SK-N-SH (cell line): ENCODE measurements around the gene ENOX1. TPM values are rescaled to one million over a fixed set of nuclear protein-coding genes. Genes with fewer than 3 reads are reported as not detected.

ENCODE experiments used
- CTCF ChIA-PET: fragments of 300-600, 350-600 bp; formaldehyde crosslinking; extraction: SDS; loops from one replicate; lab custom pipeline; 2021; lab: Yijun Ruan, JAX
- POLR2A ChIA-PET: fragments of 350-600 bp; sonication (Branson Sonifier 250); formaldehyde crosslinking; extraction: SDS; loops from one replicate; lab custom pipeline; 2020; ENCODE audit warnings: antibody characterized with exemption, inconsistent platforms; lab: Yijun Ruan, JAX
- DNase-seq: peaks from one replicate; pipeline ENCODE4 v3.0.0; 2012
- H2AFZ ChIP-seq: fragments of 200-600 bp; sonication (generic); 2 replicates; pipeline ENCODE4 v1.8.1; 2016; ENCODE audit warnings: antibody characterized with exemption, mild to moderate bottlenecking, low read depth
- H3F3A ChIP-seq: fragments of 200-600 bp; sonication (generic); replicated peaks from 2 replicates; pipeline ENCODE3; 2016; ENCODE audit warnings: antibody characterized with exemption, mild to moderate bottlenecking; ENCODE audit not compliant: insufficient read depth
- H3K27ac ChIP-seq, 2 experiments: fragments of 200-500 bp in 1 of 2; fragments of 200-600 bp in 1 of 2; sonication (Bioruptor generic) in 1 of 2; sonication (generic), shearing (Covaris generic) in 1 of 2; 2 replicates each; pipeline versions ENCODE4 v1.5.1 to v1.6.1; 2014 to 2016; ENCODE audit warnings: low read depth in 2 of 2, inconsistent platforms in 1 of 2, low read length in 1 of 2, mild to moderate bottlenecking in 1 of 2, mixed read lengths in 1 of 2
- H3K27me3 ChIP-seq: fragments of 200-600 bp; sonication (generic), shearing (Covaris generic); 2 replicates; pipeline ENCODE4 v1.6.1; 2016; ENCODE audit warnings: mixed run types; ENCODE audit not compliant: insufficient read depth
- H3K36me3 ChIP-seq, 2 experiments: fragments of 200-500 bp in 1 of 2; fragments of 200-600 bp in 1 of 2; sonication (Bioruptor generic) in 1 of 2; sonication (generic) in 1 of 2; replicated peaks in 1 of 2; 2 replicates each; pipeline versions ENCODE3 to v1.5.1; 2014 to 2016; ENCODE audit warnings: low read length in 1 of 2, mild to moderate bottlenecking in 1 of 2; ENCODE audit not compliant: insufficient read depth in 2 of 2, control insufficient read depth in 1 of 2
- H3K4me1 ChIP-seq, 2 experiments: fragments of 200-500 bp in 1 of 2; fragments of 200-600 bp in 1 of 2; sonication (Bioruptor generic) in 1 of 2; sonication (generic), shearing (Covaris generic) in 1 of 2; 2 replicates each; pipeline versions ENCODE4 v1.5.1 to v1.6.1; 2014 to 2016; ENCODE audit warnings: low read depth in 1 of 2, low read length in 1 of 2, mixed run types in 1 of 2; ENCODE audit not compliant: insufficient read depth in 2 of 2, control insufficient read depth in 1 of 2
- H3K4me2 ChIP-seq: fragments of 200-600 bp; sonication (generic), shearing (Covaris generic); 2 replicates; pipeline ENCODE4 v1.6.1; 2017; ENCODE audit warnings: mixed run types
- H3K4me3 ChIP-seq, 2 experiments: fragments of 200-500 bp in 1 of 2; fragments of 200-600 bp in 1 of 2; sonication (Bioruptor generic) in 1 of 2; sonication (generic), shearing (Covaris generic) in 1 of 2; 2 replicates each; pipeline versions ENCODE4 v1.5.1 to v1.8.1; 2014 to 2016; ENCODE audit warnings: low read depth in 2 of 2, inconsistent platforms in 1 of 2, low read length in 1 of 2, mild to moderate bottlenecking in 1 of 2, mixed read lengths in 1 of 2, moderate library complexity in 1 of 2
- H3K79me2 ChIP-seq: fragments of 200-600 bp; sonication (generic); 2 replicates; pipeline ENCODE4 v1.8.1; 2017; ENCODE audit warnings: mild to moderate bottlenecking; ENCODE audit not compliant: insufficient read depth
- H3K9ac ChIP-seq: fragments of 200-600 bp; sonication (generic); 2 replicates; pipeline ENCODE4 v1.6.1; 2017; ENCODE audit warnings: mixed run types
- H3K9me2 ChIP-seq: fragments of 200-600 bp; sonication (generic); 2 replicates; pipeline ENCODE4 v1.6.1; 2017; ENCODE audit warnings: mixed run types
- H3K9me3 ChIP-seq: fragments of 200-600 bp; sonication (generic); 2 replicates; pipeline ENCODE4 v1.6.1; 2017; ENCODE audit warnings: mixed run types, mild to moderate bottlenecking, moderate library complexity
- H4K20me1 ChIP-seq: fragments of 200-600 bp; sonication (generic); 2 replicates; pipeline ENCODE4 v1.6.1; 2017; ENCODE audit warnings: mild to moderate bottlenecking, mixed run types; ENCODE audit not compliant: insufficient read depth
- CHD2 ChIP-seq: fragments of 150-350 bp; IDR thresholded peaks from 2 replicates; pipeline ENCODE4 v1.6.1; 2018; ENCODE audit warnings: low read length; ENCODE audit not compliant: partially characterized antibody
- EP300 ChIP-seq, 2 experiments: IDR thresholded peaks; 2 replicates each; pipeline versions ENCODE4 v1.4.0 to v1.6.1; 2012; ENCODE audit warnings: borderline replicate concordance in 1 of 2, low read depth in 1 of 2, low read length in 1 of 2
- EZH2phosphoT487 ChIP-seq: fragments of 200-600 bp; sonication (generic); IDR thresholded peaks from 2 replicates; pipeline ENCODE4 v1.6.1; 2017; ENCODE audit warnings: low read depth, mixed run types, mild to moderate bottlenecking, antibody characterized with exemption, moderate library complexity, borderline replicate concordance
- GABPA ChIP-seq: IDR thresholded peaks from 2 replicates; pipeline ENCODE4 v1.4.0; 2012; ENCODE audit warnings: low read depth, mild to moderate bottlenecking
- MEF2A ChIP-seq: IDR thresholded peaks from 2 replicates; pipeline ENCODE4 v1.4.0; 2012; ENCODE audit warnings: low read depth, borderline replicate concordance
- MXI1 ChIP-seq: IDR thresholded peaks from 2 replicates; pipeline ENCODE4 v1.6.1; 2012; ENCODE audit warnings: mild to moderate bottlenecking, low read depth, low read length, improper control_type of control experiment
- POLR2AphosphoS5 ChIP-seq: IDR thresholded peaks from 2 replicates; pipeline ENCODE4 v1.6.1; 2012; ENCODE audit warnings: low read depth, low read length
- RXRA ChIP-seq: IDR thresholded peaks from 2 replicates; pipeline ENCODE4 v1.4.0; 2012; ENCODE audit warnings: low read depth, mild to moderate bottlenecking, borderline replicate concordance
- SMC3 ChIP-seq: IDR thresholded peaks from 2 replicates; pipeline ENCODE4 v1.6.1; 2012; ENCODE audit warnings: low read depth, low read length, improper control_type of control experiment
- TAF1 ChIP-seq: IDR thresholded peaks from 2 replicates; pipeline ENCODE4 v1.6.1; 2012; ENCODE audit warnings: low read depth, mild to moderate bottlenecking, low read length, moderate library complexity, borderline replicate concordance
- TEAD4 ChIP-seq: IDR thresholded peaks from 2 replicates; pipeline ENCODE4 v1.4.0; 2012; ENCODE audit warnings: mild to moderate bottlenecking, borderline replicate concordance; ENCODE audit not compliant: insufficient read depth
- USF1 ChIP-seq: IDR thresholded peaks from 2 replicates; pipeline ENCODE4 v1.4.0; 2012; ENCODE audit warnings: low read depth, borderline replicate concordance
- USF2 ChIP-seq: fragments of 150-350 bp; IDR thresholded peaks from 2 replicates; pipeline ENCODE4 v1.6.1; 2017; ENCODE audit warnings: antibody characterized with exemption, low read length, low read depth, borderline replicate concordance
- WGBS: methylation state at CpG from one replicate; pipeline ENCODE4 v1.1.6; 2017; ENCODE audit warnings: low lambda C conversion rate; 5-methylcytosine and 5-hydroxymethylcytosine counted together
- polyA plus RNA-seq, 3 experiments: library from polyadenylated mRNA; depleted of rRNA; stranded (reverse); fragments of >200 nt; gene quantifications; 2 replicates each; pipeline ENCODE4 v1.2.3, GENCODE V29; 2012

Gene ENOX1
- polyA plus RNA-seq, 1 of the 3 experiments (the other 2 are of a cell fraction): 5.8 TPM

GRCh38 chr13:43614063-43614462, 172.7 kb downstream of the ENOX1 start:
- no peak for TF ChIP-seq MXI1
- no peaks in the 10 kb centered on the region for H3K9me2 ChIP-seq
- no peak overlapping the region for H3K9ac ChIP-seq
- H3K36me3 ChIP-seq: no peaks in the 10 kb centered on the region
- H3K4me1 ChIP-seq: no peaks in the 10 kb centered on the region; a peak in 1 of 4 replicates
- CTCF ChIA-PET: no interaction called here
- H3F3A ChIP-seq: no peaks in the 10 kb centered on the region
- H4K20me1 ChIP-seq: no peaks in the 10 kb centered on the region
- H3K27ac ChIP-seq: no peak overlapping the region
- no peak overlapping the region for H2AFZ ChIP-seq
- no peak for DNase-seq
- no peaks in the 10 kb centered on the region for H3K27me3 ChIP-seq
- no peaks in the 10 kb centered on the region for H3K9me3 ChIP-seq
- no peak overlapping the region for H3K4me3 ChIP-seq
- H3K79me2 ChIP-seq: no peaks in the 10 kb centered on the region
- no peak overlapping the region for H3K4me2 ChIP-seq
- POLR2A ChIA-PET: no interaction called here

- POLR2A ChIA-PET: no interaction called here
- H3K4me2 ChIP-seq: no peak overlapping the region
- H3F3A ChIP-seq: no peaks in the 10 kb centered on the region
- H3K9ac ChIP-seq: no peak overlapping the region
- 82% methylated on average over 3 of the region's 3 CpGs for WGBS
- no peaks in the 10 kb centered on the region; a peak in 2 of 4 replicates for H3K4me1 ChIP-seq
- H3K36me3 ChIP-seq: no peaks in the 10 kb centered on the region
- H3K27me3 ChIP-seq: no peaks in the 10 kb centered on the region
- no peaks in the 10 kb centered on the region for H3K79me2 ChIP-seq
- H2AFZ ChIP-seq: no peak overlapping the region
- no peaks in the 10 kb centered on the region for H3K9me2 ChIP-seq
- no peak for TF ChIP-seq SMC3
- TF ChIP-seq, all 33 proteins: peak for 0
- CTCF ChIA-PET: interaction anchor here (0.6 kb wide), 1 partner anchor 28 kb away, joined by 3 read pairs; no protein-coding TSS in a partner anchor
- Histone ChIP-seq H3K27ac (no peak overlapping the region), H3K4me3 (no peak overlapping the region), H3K9me3 (no peaks in the 10 kb centered on the region), H4K20me1 (no peaks in the 10 kb centered on the region)
- no peak for DNase-seq
Measured at GRCh38 chr13:43611281-43612273, 175.2 kb downstream of the ENOX1 start.

GRCh38 chr13:43608400-43609137, 178.2 kb downstream of the ENOX1 start:
- no peak overlapping the region for H3K4me2 ChIP-seq
- H3K4me1 ChIP-seq: no peaks in the 10 kb centered on the region; a peak in 2 of 4 replicates
- POLR2A ChIA-PET: no interaction called here
- H3K79me2 ChIP-seq: no peaks in the 10 kb centered on the region
- H3K27me3 ChIP-seq: no peaks in the 10 kb centered on the region
- H3K9ac ChIP-seq: no peak overlapping the region
- no peak overlapping the region for H2AFZ ChIP-seq
- no peaks in the 10 kb centered on the region for H3K9me2 ChIP-seq
- TF ChIP-seq TEAD4 (no peak), EZH2phosphoT487 (no peak), SMC3 (no peak), RXRA (no peak), GABPA (no peak), MXI1 (no peak), USF2 (no peak), TAF1 (no peak), CHD2 (no peak), USF1 (no peak), POLR2AphosphoS5 (no peak), MEF2A (no peak), EP300 (IDR thresholded peaks at IDR 0.05; ENCODE audit: borderline replicate concordance in 1 of 2, low read depth in 1 of 2, low read length in 1 of 2) (no peak)
- CTCF ChIA-PET: no interaction called here
- H3K36me3 ChIP-seq: peaks cover 0 to 5% of the 10 kb centered on the region in 2 experiments
- H3K9me3 ChIP-seq: peaks cover 11% of the 10 kb centered on the region; the same call in 1 of the 2 replicates
- DNase-seq: no peak
- no peaks in the 10 kb centered on the region for H4K20me1 ChIP-seq
- H3K4me3 ChIP-seq: no peak overlapping the region
- H3F3A ChIP-seq: no peaks in the 10 kb centered on the region
- 81% methylated on average over 6 of the region's 6 CpGs for WGBS
- no peak overlapping the region for H3K27ac ChIP-seq
